Esophagus squamous epithelium (tissue), 5 donors: ENCODE results near the gene INPP4B. TPM values are rescaled to one million over a fixed set of nuclear protein-coding genes. Genes with fewer than 3 reads are reported as not detected.

Experiments
- DNase-seq: peaks from one replicate; lab custom pipeline; 2025; lab: John Stamatoyannopoulos, UW
- H3K27ac ChIP-seq, 4 donors: fragments of 200-600 bp; sonication (generic); one replicate each; pipeline ENCODE4 v1.5.1; 2016 to 2019; ENCODE audit warnings: mild to moderate bottlenecking in 1 of 4
- H3K27me3 ChIP-seq, 4 donors: fragments of 200-600 bp; sonication (generic); 1 replicate in 3 of 4; 2 replicates in 1 of 4; pipeline versions ENCODE4 v1.5.1 to v1.6.0; 2017 to 2021; ENCODE audit warnings: antibody characterized with exemption in 1 of 4
- H3K36me3 ChIP-seq, 3 donors: fragments of 200-600 bp; sonication (generic); one replicate each; pipeline ENCODE4 v1.5.1; 2016 to 2019
- H3K4me1 ChIP-seq, 3 donors: fragments of 200-600 bp; sonication (generic); one replicate each; pipeline ENCODE4 v1.5.1; 2017 to 2019
- H3K4me3 ChIP-seq, 4 donors: fragments of 200-600 bp; sonication (generic); 1 replicate in 3 of 4; 2 replicates in 1 of 4; pipeline ENCODE4 v1.5.1; 2016 to 2019; ENCODE audit warnings: mild to moderate bottlenecking in 2 of 4, moderate library complexity in 1 of 4
- H3K9me3 ChIP-seq, 3 donors: fragments of 200-600 bp; sonication (generic); one replicate each; pipeline ENCODE4 v1.5.1; 2016 to 2019
- POLR2A ChIP-seq, 4 donors: fragments of 450-650 bp; IDR thresholded peaks; one replicate each; pipeline ENCODE4 v1.6.1; 2017; ENCODE audit warnings: antibody characterized with exemption in 4 of 4, mild to moderate bottlenecking in 4 of 4, moderate library complexity in 3 of 4
- WGBS, 2 donors: methylation state at CpG; one replicate each; pipeline ENCODE4 v1.1.5; 2018; 5-methylcytosine and 5-hydroxymethylcytosine counted together
- intact Hi-C: fragments of 100-400 bp; cut with DNase I; formaldehyde crosslinking; loops from one replicate; pipeline ENCODE4 v1.15.0; 2022
- total RNA-seq, 4 donors: library from RNA; depleted of rRNA; stranded (reverse); fragments of >200 nt; gene quantifications; one replicate each; pipeline ENCODE4 v1.1.0, GENCODE V29; 2016
- TF ChIP-seq, protein P1 (sequence below), 6 experiments: fragments of 450-650 bp in 4 of 6; fragments of 200-600 bp in 2 of 6; sonication (generic) in 2 of 6; IDR thresholded peaks; one replicate each; pipeline ENCODE4 v1.5.1; 2016 to 2019; ENCODE audit warnings: antibody characterized with exemption in 6 of 6, mild to moderate bottlenecking in 4 of 6, moderate library complexity in 4 of 6
- donor health status: DM: yes; HTN: yes; CAD: no.

Gene INPP4B
- total RNA-seq, 4 donors from 2014 or later: 14.3 to 49.7 (median 21.3) TPM

- Histone ChIP-seq H3K4me3 (no peak overlapping the region), H3K27me3 (no peaks in the 10 kb centered on the region), H3K4me1 (no peaks in the 10 kb centered on the region), H3K27ac (no peak overlapping the region), H3K9me3 (no peaks in the 10 kb centered on the region), H3K36me3 (no peaks in the 10 kb centered on the region)
- WGBS, 2 donors: 89 to 94% methylated on average over 4 of the region's 4 CpGs
- DNase-seq: no peak
- TF ChIP-seq, protein P1, sequence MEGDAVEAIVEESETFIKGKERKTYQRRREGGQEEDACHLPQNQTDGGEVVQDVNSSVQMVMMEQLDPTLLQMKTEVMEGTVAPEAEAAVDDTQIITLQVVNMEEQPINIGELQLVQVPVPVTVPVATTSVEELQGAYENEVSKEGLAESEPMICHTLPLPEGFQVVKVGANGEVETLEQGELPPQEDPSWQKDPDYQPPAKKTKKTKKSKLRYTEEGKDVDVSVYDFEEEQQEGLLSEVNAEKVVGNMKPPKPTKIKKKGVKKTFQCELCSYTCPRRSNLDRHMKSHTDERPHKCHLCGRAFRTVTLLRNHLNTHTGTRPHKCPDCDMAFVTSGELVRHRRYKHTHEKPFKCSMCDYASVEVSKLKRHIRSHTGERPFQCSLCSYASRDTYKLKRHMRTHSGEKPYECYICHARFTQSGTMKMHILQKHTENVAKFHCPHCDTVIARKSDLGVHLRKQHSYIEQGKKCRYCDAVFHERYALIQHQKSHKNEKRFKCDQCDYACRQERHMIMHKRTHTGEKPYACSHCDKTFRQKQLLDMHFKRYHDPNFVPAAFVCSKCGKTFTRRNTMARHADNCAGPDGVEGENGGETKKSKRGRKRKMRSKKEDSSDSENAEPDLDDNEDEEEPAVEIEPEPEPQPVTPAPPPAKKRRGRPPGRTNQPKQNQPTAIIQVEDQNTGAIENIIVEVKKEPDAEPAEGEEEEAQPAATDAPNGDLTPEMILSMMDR (IDR thresholded peaks at IDR 0.05): no peak
- no peak for TF ChIP-seq POLR2A (IDR thresholded peaks at IDR 0.05)
- intact Hi-C loops: no loop called here
Observed at GRCh38 chr4:142826503-142827241, 19.4 kb downstream of the INPP4B start.

DNA sequence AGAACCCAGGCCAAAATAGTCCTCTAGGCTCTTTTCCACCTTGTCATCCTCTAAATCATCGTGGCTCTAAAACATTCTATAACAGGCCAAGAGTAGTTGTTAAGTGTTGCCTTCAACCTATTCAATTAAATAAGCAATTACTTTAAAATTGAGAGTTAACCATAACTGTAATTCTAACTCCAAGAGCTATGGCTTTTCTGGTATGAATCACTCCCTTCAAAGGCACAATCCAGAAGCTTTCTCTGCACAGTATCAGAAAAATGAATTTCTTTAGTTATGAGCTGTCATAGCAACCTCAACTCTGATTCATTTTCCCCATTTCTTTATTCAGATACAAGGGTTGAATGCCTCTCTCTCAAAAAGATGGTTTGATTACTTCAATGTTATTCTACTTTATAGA lies 21.7 kb downstream of the INPP4B start:
- TF ChIP-seq, protein P1 (IDR thresholded peaks at IDR 0.05): no peak
- TF ChIP-seq POLR2A (IDR thresholded peaks at IDR 0.05): no peak
- Histone ChIP-seq H3K36me3 (no peaks in the 10 kb centered on the region), H3K4me3 (no peak overlapping the region), H3K27ac (no peak overlapping the region), H3K27me3 (no peaks in the 10 kb centered on the region), H3K9me3 (no peaks in the 10 kb centered on the region), H3K4me1 (no peaks in the 10 kb centered on the region)
- intact Hi-C loops: no loop called here
- no peak for DNase-seq
- 85 to 91% methylated on average over 1 of the region's 1 CpG for WGBS, 2 donors

DNA sequence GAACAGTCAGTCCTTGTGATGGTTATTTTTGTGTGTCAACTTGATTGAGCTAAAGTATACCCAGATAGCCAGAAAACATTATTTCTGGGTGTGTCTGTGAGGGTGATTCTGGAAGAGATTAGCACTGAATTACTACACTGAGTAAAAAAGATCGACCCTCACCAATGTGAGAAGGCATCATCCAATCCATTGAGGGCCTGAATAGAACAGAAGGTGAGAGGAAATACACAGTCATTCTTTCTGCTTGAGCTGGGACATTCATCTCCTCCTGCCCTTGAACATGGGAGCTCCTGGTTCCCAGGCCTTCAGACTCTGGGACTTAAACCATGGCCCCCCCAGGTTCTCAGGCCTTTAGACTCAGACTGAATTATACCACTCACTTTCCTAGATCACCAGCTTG lies 22.3 kb downstream of the INPP4B start:
- TF ChIP-seq, protein P1 (IDR thresholded peaks at IDR 0.05): no peak
- TF ChIP-seq POLR2A (IDR thresholded peaks at IDR 0.05): no peak
- Histone ChIP-seq H3K27ac (no peak overlapping the region), H3K36me3 (no peaks in the 10 kb centered on the region), H3K9me3 (no peaks in the 10 kb centered on the region), H3K27me3 (no peaks in the 10 kb centered on the region), H3K4me3 (no peak overlapping the region), H3K4me1 (no peaks in the 10 kb centered on the region)
- WGBS, 2 donors: 62 to 75% methylated on average over 1 of the region's 1 CpG
- intact Hi-C loops: no loop called here
- no peak for DNase-seq

DNA sequence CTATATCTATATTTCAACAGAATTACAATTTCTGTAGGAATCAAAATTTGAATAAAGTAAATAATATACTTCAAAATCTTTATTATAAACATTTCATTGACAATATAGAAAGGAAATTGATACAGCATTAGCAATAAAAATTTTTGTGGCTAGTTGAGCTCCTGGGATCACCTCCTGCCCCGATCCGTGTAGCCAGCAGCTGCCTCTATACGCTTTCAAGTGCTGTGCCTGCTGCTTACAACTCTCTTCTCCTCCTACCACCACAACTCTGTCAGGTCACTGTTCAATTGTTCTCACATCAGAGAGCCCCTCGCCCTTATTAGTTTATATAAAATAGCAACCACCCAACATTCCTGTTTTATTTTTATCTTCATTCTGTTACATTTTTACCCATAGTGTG lies 27.6 kb downstream of the INPP4B start:
- Histone ChIP-seq H3K4me1 (peaks cover 0 to 15% (median 6%) of the 10 kb centered on the region in 3 donors), H3K9me3 (no peaks in the 10 kb centered on the region), H3K27me3 (no peaks in the 10 kb centered on the region), H3K4me3 (no peak overlapping the region), H3K36me3 (no peaks in the 10 kb centered on the region), H3K27ac (no peak overlapping the region)
- intact Hi-C loops: no loop called here
- TF ChIP-seq, protein P1 (IDR thresholded peaks at IDR 0.05): no peak
- TF ChIP-seq POLR2A (IDR thresholded peaks at IDR 0.05): no peak
- WGBS, 2 donors: 84 to 92% methylated on average over 4 of the region's 4 CpGs
- DNase-seq: no peak

- intact Hi-C loops: no loop called here
- no peaks in the 10 kb centered on the region for H3K27me3 ChIP-seq
- H3K36me3 ChIP-seq: no peaks in the 10 kb centered on the region
- peak overlapping the region in 1 of 4 donors; percentile 14 for H3K27ac ChIP-seq
- TF ChIP-seq, protein P1 (IDR thresholded peaks at IDR 0.05): no peak
- 16 to 20% methylated on average over 1 of the region's 1 CpG for WGBS, 2 donors
- no peak overlapping the region for H3K4me3 ChIP-seq
- no peak for DNase-seq
- H3K4me1 ChIP-seq: peaks cover 0 to 15% (median 6%) of the 10 kb centered on the region in 3 donors
- H3K9me3 ChIP-seq: no peaks in the 10 kb centered on the region
Observed at GRCh38 chr4:142818031-142818430, 28.1 kb downstream of the INPP4B start.
